VCaP (cell line): Measurements from ENCODE around the gene LTBP1.

Experiments
- H3K27ac ChIP-seq: fragments of 450-650 bp; 2 replicates; pipeline ENCODE4 v1.5.1; 2017
- TF ChIP-seq, protein P1 (sequence below): fragments of 450-650 bp; conservative IDR thresholded peaks from 2 replicates; pipeline ENCODE4 v1.5.1; 2017; ENCODE audit warnings: mild to moderate bottlenecking, moderate library complexity

The LTBP1 gene, protein sequence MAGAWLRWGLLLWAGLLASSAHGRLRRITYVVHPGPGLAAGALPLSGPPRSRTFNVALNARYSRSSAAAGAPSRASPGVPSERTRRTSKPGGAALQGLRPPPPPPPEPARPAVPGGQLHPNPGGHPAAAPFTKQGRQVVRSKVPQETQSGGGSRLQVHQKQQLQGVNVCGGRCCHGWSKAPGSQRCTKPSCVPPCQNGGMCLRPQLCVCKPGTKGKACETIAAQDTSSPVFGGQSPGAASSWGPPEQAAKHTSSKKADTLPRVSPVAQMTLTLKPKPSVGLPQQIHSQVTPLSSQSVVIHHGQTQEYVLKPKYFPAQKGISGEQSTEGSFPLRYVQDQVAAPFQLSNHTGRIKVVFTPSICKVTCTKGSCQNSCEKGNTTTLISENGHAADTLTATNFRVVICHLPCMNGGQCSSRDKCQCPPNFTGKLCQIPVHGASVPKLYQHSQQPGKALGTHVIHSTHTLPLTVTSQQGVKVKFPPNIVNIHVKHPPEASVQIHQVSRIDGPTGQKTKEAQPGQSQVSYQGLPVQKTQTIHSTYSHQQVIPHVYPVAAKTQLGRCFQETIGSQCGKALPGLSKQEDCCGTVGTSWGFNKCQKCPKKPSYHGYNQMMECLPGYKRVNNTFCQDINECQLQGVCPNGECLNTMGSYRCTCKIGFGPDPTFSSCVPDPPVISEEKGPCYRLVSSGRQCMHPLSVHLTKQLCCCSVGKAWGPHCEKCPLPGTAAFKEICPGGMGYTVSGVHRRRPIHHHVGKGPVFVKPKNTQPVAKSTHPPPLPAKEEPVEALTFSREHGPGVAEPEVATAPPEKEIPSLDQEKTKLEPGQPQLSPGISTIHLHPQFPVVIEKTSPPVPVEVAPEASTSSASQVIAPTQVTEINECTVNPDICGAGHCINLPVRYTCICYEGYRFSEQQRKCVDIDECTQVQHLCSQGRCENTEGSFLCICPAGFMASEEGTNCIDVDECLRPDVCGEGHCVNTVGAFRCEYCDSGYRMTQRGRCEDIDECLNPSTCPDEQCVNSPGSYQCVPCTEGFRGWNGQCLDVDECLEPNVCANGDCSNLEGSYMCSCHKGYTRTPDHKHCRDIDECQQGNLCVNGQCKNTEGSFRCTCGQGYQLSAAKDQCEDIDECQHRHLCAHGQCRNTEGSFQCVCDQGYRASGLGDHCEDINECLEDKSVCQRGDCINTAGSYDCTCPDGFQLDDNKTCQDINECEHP (N-terminal part only)

DNA sequence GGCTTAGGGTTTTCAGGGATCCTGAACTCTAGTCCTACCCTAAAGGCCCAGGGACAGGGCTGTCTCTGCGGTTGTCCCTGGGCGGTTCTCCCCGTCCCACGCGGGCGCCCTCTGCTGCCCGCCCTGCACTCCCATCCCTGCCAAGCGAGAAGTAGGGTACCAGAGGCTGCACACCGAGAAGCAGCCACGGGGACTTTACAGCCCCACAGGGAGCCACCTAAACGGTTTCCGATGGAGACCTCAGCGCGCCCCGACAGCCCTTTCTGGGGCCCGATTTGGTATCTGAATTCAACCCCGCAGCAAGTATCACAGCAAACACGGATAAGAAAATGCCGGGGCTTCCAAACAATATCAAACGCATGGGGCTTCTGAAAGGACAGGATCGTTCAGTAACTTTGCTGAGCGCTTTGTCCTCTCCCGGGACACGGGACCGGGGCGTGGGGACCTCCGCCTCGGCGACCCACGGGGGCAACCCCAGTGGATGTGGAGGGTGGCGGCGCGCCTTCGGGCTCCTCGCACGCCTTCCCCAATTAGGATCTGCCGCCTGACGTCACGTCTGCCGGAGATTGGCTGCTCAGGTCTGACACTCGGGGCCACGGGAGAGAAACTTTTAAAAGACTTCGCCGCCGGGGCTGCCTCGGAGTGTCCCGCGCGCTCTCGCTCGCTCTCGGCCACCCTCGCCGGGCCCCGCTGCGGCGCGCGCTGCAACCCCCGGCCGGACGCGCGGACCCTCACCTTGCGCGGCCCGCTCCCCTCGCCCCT is at the start of gene LTBP1:
TSS of gene LTBP1 (plus strand) at position 640 of the 762 bp plus-strand sequence. CDS start 372 bp downstream, outside the sequence.
- peak within 1 kb of the TSS; percentile 77 for H3K27ac ChIP-seq
- TF ChIP-seq, protein P1, sequence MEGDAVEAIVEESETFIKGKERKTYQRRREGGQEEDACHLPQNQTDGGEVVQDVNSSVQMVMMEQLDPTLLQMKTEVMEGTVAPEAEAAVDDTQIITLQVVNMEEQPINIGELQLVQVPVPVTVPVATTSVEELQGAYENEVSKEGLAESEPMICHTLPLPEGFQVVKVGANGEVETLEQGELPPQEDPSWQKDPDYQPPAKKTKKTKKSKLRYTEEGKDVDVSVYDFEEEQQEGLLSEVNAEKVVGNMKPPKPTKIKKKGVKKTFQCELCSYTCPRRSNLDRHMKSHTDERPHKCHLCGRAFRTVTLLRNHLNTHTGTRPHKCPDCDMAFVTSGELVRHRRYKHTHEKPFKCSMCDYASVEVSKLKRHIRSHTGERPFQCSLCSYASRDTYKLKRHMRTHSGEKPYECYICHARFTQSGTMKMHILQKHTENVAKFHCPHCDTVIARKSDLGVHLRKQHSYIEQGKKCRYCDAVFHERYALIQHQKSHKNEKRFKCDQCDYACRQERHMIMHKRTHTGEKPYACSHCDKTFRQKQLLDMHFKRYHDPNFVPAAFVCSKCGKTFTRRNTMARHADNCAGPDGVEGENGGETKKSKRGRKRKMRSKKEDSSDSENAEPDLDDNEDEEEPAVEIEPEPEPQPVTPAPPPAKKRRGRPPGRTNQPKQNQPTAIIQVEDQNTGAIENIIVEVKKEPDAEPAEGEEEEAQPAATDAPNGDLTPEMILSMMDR = peak; percentile 93

DNA sequence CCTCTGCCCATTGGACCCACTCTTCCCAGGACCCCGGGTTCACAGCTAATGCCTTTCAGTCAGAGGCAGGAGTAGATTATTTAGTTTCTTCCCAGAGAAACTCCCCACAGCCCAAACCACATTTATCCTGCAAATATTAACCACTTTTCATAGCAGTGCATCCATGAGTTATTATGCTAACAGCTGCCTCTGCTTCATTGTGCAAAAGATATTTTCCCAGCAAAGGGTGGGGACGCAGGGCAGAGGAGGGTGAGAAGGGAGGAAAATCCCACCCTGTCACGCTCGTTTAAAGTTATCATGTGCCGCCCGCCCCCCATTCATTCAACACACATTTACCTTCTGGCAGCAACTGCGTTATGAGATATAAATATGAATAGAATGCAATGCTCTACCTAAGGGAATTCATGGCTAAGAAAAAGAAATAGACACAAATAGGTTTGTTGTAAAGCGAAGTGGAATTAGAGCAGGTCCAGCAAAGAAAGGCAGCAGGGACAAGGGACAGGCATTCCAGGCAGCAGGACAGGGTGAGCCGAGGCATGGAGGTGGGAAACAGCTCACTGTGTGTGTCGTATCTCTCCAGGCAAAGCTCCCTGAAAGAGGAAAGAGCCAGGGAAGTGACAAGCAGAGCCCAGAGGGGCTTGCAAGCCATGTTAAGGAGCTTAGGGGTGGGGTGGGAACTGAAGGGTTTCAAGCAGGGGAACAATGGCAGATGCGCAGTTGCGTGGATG is 46.3 kb upstream of the LTBP1 start:
- H3K27ac ChIP-seq = no peak overlapping the region
- TF ChIP-seq, protein P1 = no peak

DNA sequence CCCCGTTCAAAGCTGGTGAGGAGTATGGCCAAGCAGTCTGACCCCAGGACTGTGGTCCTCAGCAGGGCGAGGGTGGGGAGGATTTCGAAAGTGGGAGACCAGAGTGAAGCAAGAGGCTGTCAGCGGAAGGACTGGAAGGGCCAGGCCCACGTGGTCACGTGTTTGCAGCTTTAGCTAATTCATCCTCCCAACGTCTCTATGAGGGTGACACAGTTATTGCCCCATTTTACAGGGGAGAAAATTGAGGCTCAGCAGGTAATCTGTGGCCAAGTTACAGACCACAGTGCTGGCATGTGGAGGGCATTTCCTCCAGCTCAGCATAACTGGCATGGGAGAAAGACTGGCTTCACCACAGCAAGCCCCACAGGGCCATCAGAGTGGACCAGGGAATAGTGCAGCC is 45.4 kb upstream of the LTBP1 start:
- no peak overlapping the region for H3K27ac ChIP-seq
- TF ChIP-seq, protein P1 = no peak

DNA sequence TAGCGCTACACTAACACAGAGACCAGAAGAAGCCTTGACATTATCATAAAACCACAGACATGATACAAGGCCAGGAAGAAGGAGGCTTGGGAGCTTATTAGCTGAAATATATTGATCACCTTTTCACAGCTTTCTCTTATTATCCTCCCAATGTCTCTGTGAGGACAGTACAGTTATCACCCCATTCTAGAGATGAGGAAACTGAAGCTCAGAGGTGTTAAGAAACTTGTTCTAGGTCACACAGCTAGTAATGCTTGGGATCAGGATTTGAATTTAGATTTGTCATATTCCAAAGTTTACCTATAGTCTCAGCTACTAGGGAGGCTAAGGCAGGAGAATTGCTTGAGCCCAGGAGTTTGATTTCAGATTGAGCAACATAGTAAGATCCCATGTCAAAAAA is 44.6 kb upstream of the LTBP1 start:
- no peak overlapping the region for H3K27ac ChIP-seq
- TF ChIP-seq, protein P1 = no peak

DNA sequence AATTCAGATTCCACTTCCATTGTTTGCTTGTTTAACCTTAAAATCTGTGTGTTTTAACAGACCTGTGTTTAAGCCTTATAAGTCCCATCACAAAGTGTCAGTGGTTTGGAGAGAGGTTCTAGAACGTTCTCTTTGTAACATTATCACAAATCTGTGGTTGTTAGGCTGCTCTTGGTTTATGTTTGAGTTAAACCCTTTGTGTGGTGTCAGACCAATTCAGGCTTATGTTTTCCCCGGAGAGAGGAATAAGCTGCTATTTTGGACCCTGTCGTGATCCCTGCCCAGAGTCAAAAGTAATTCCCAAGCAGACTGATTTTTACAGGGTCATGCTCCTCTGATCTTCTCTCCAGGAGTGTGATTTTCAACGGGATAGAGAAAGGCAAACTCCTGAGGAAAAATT is 43.8 kb upstream of the LTBP1 start:
- TF ChIP-seq, protein P1 = no peak
- H3K27ac ChIP-seq = no peak overlapping the region

DNA sequence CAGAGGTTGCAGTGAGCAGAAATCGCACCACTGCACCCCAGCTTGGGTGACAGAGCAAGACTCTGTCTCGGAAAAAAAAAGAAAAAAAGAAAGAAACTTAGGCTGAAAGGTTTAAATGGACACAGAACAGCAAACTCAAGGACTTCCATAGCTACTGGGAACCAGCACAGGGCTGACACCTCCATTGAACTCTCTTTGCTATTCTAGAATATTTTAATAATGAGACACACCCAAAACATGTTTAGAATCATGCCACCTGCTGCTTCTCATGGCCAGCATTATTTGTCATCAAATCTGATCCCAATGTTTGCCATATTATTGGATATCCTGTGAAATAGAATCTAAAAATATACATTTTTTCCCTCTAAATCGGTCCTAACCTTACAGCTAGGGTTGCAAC is 42.7 kb upstream of the LTBP1 start:
- TF ChIP-seq, protein P1 = no peak
- no peak overlapping the region for H3K27ac ChIP-seq
